Trophoblast cell (in vitro differentiated cells and primary cell): ENCODE results near the gene BCL7A.

Source experiments
- DNase-seq, 2 donors: peaks; one replicate each; pipeline ENCODE4 v3.0.0-alpha.2; 2016
- H2AFZ ChIP-seq: 2 replicates; pipeline ENCODE4 v1.6.1; 2013; ENCODE audit warnings: low read length, moderate library complexity, mild to moderate bottlenecking; ENCODE audit not compliant: insufficient read depth, poor library complexity
- H2AK5ac ChIP-seq: 2 replicates; pipeline ENCODE4 v1.6.1; 2013; ENCODE audit warnings: mild to moderate bottlenecking, low read length
- H2BK120ac ChIP-seq: 2 replicates; pipeline ENCODE4 v1.6.1; 2013; ENCODE audit warnings: low read length, mild to moderate bottlenecking, moderate library complexity; ENCODE audit not compliant: insufficient read depth, poor library complexity
- H2BK12ac ChIP-seq: 2 replicates; pipeline ENCODE4 v1.6.1; 2013; ENCODE audit warnings: mild to moderate bottlenecking, low read length, moderate library complexity
- H2BK5ac ChIP-seq: 2 replicates; pipeline ENCODE4 v1.6.1; 2013; ENCODE audit warnings: low read length, low read depth, moderate library complexity, mild to moderate bottlenecking; ENCODE audit not compliant: poor library complexity
- H3K14ac ChIP-seq: 2 replicates; pipeline ENCODE4 v1.6.1; 2013; ENCODE audit warnings: mild to moderate bottlenecking, low read length
- H3K18ac ChIP-seq: 2 replicates; pipeline ENCODE4 v1.6.1; 2013; ENCODE audit warnings: mild to moderate bottlenecking, low read length
- H3K23ac ChIP-seq: 2 replicates; pipeline ENCODE4 v1.6.1; 2013; ENCODE audit warnings: low read length
- H3K27ac ChIP-seq: 2 replicates; pipeline ENCODE4 v1.5.1; 2013; ENCODE audit warnings: low read depth, mild to moderate bottlenecking, inconsistent platforms, low read length, moderate library complexity
- H3K27me3 ChIP-seq: 2 replicates; pipeline ENCODE4 v1.6.1; 2013; ENCODE audit warnings: inconsistent platforms, mild to moderate bottlenecking, low read length, moderate library complexity; ENCODE audit not compliant: insufficient read depth
- H3K36me3 ChIP-seq, 2 experiments: 1 replicate in 1 of 2; 2 replicates in 1 of 2; pipeline ENCODE4 v1.6.1; 2013; ENCODE audit warnings: low read length in 2 of 2, mild to moderate bottlenecking in 2 of 2, moderate library complexity in 1 of 2; ENCODE audit not compliant: insufficient read depth in 2 of 2, control insufficient read depth in 1 of 2
- H3K4ac ChIP-seq: 2 replicates; pipeline ENCODE4 v1.6.1; 2013; ENCODE audit warnings: low read depth, mild to moderate bottlenecking, low read length, moderate library complexity
- H3K4me1 ChIP-seq, 2 experiments: 1 replicate in 1 of 2; 2 replicates in 1 of 2; pipeline ENCODE4 v1.6.1; 2013; ENCODE audit warnings: low read length in 2 of 2, mild to moderate bottlenecking in 2 of 2, moderate library complexity in 1 of 2; ENCODE audit not compliant: insufficient read depth in 2 of 2, control insufficient read depth in 1 of 2
- H3K4me2 ChIP-seq: 2 replicates; pipeline ENCODE4 v1.6.1; 2013; ENCODE audit warnings: inconsistent platforms, mild to moderate bottlenecking, low read length, moderate library complexity
- H3K4me3 ChIP-seq: 2 replicates; pipeline ENCODE4 v1.5.1; 2013; ENCODE audit warnings: mild to moderate bottlenecking, low read depth, low read length, inconsistent platforms
- H3K79me1 ChIP-seq: one replicate; pipeline ENCODE4 v1.6.1; 2013; ENCODE audit warnings: low read length
- H3K79me2 ChIP-seq: 2 replicates; pipeline ENCODE4 v1.6.1; 2013; ENCODE audit warnings: low read length, mild to moderate bottlenecking; ENCODE audit not compliant: control insufficient read depth, insufficient read depth, poor library complexity
- H3K9ac ChIP-seq: 2 replicates; pipeline ENCODE4 v1.6.1; 2013; ENCODE audit warnings: mild to moderate bottlenecking, low read length
- H3K9me3 ChIP-seq: 2 replicates; pipeline ENCODE4 v1.6.1; 2013; ENCODE audit warnings: low read depth, mild to moderate bottlenecking, control low read depth, inconsistent platforms, low read length; ENCODE audit not compliant: insufficient read depth
- H4K12ac ChIP-seq: 2 replicates; pipeline ENCODE4 v1.6.1; 2013; ENCODE audit warnings: low read depth, mild to moderate bottlenecking, low read length, moderate library complexity
- H4K8ac ChIP-seq: 2 replicates; pipeline ENCODE4 v1.6.1; 2013; ENCODE audit warnings: low read depth, mild to moderate bottlenecking, low read length, moderate library complexity
- H4K91ac ChIP-seq: one replicate; pipeline ENCODE4 v1.6.1; 2013; ENCODE audit warnings: low read depth, mild to moderate bottlenecking, low read length, moderate library complexity
- WGBS: extraction: QIAGEN DNeasy Blood & Tissue Kit; methylation state at CpG from one replicate; pipeline ENCODE4 v1.1.7; 2013; ENCODE audit warnings: missing lambda C conversion rate; ENCODE audit not compliant: insufficient read length, insufficient coverage; ENCODE audit errors: extremely low coverage; 5-methylcytosine and 5-hydroxymethylcytosine counted together

Gene BCL7A

DNA sequence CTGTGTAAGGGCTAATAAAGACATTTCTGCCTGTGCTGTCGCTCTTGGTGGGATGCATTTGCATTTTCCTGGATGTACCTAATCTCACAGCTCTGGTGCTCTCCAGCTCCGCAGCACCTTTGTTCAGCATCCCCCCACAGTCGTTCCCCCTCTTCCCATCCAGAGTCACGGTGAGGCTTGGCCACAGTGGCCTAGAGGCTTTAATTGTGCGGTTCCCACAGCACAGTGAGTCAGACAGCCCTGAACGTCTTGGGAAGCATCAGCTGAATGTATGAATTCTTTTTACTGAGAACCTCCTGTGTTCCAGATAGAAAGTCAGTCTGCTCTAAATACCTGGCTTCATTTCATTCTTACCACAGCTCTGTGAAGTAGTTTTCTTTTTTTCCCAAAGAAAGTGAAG lies 85.6 kb downstream of the BCL7A start:
- no peak for DNase-seq
- no peak overlapping the region for H3K27ac ChIP-seq
- H4K8ac ChIP-seq = no peak overlapping the region
- H4K12ac ChIP-seq = no peak overlapping the region
- H3K36me3 ChIP-seq = no peaks in the 10 kb centered on the region
- no peaks in the 10 kb centered on the region for H3K9me3 ChIP-seq
- no peak overlapping the region for H2AFZ ChIP-seq
- no peak overlapping the region for H2BK120ac ChIP-seq
- H3K23ac ChIP-seq = no peak overlapping the region
- H3K18ac ChIP-seq = no peak overlapping the region
- no peak overlapping the region for H3K4ac ChIP-seq
- WGBS = no CpG with 5 or more reads among the region's 6 CpGs
- H3K79me1 ChIP-seq = no peaks in the 10 kb centered on the region
- H3K9ac ChIP-seq = no peak overlapping the region
- H3K79me2 ChIP-seq = no peaks in the 10 kb centered on the region
- no peaks in the 10 kb centered on the region for H3K4me1 ChIP-seq
- H4K91ac ChIP-seq = no peak overlapping the region
- peak overlapping the region; percentile 10 for H3K4me3 ChIP-seq
- no peak overlapping the region for H2AK5ac ChIP-seq
- H3K27me3 ChIP-seq = no peaks in the 10 kb centered on the region
- no peak overlapping the region for H3K14ac ChIP-seq
- H2BK12ac ChIP-seq = no peak overlapping the region
- no peak overlapping the region for H2BK5ac ChIP-seq
- no peak overlapping the region for H3K4me2 ChIP-seq

DNA sequence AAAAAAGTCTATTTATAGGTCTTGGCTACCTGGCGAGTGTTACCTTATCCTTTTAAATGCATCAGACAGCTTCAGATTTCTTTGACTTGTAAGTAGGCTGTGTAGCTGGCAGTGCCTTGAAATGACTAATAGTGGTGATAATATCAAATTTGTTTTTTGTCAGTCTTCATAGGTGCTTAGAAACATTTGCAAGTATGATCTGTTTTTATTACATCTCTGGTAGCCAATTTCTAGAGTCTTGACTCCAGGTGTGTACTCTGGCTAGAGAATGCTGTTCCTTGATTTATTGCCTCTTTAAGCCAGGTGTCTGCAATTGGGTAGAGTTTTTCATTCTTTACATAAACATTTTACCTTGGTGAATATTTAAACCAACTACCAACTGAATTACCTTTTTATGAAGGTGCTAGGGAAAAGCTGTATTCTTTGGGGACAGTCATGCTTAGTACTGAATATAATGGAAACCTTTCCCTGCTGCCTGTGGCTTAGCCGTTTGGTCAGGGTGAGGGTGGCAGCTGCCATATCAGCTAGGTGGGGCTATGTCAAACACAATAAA lies 89.5 kb downstream of the BCL7A start:
- Histone ChIP-seq H3K9me3 (no peaks in the 10 kb centered on the region), H3K4me3 (no peak overlapping the region), H3K4ac (no peak overlapping the region), H2BK12ac (no peak overlapping the region), H4K91ac (no peak overlapping the region), H3K18ac (no peak overlapping the region), H3K9ac (no peak overlapping the region), H3K36me3 (no peaks in the 10 kb centered on the region), H3K4me2 (no peak overlapping the region), H3K27ac (no peak overlapping the region), H2BK5ac (no peak overlapping the region), H2AK5ac (no peak overlapping the region), H3K79me2 (no peaks in the 10 kb centered on the region), H4K8ac (no peak overlapping the region), H4K12ac (no peak overlapping the region), H3K23ac (no peak overlapping the region), H2AFZ (no peak overlapping the region), H3K4me1 (peaks cover 5 to 8% of the 10 kb centered on the region in 2 experiments), H3K79me1 (peaks cover 2% of the 10 kb centered on the region), H2BK120ac (no peak overlapping the region), H3K27me3 (no peaks in the 10 kb centered on the region), H3K14ac (no peak overlapping the region)
- WGBS = no CpG with 5 or more reads among the region's 2 CpGs
- peak in 1 of 2 donors; percentile 75 for DNase-seq
